Measurements from ENCODE around the gene TLK1.
"Not testable (repeated sequence)": the region's sequence is repeated elsewhere in the genome, so short reads cannot be mapped to it uniquely, and the experiment has no call there.

The TLK1 gene

DNA sequence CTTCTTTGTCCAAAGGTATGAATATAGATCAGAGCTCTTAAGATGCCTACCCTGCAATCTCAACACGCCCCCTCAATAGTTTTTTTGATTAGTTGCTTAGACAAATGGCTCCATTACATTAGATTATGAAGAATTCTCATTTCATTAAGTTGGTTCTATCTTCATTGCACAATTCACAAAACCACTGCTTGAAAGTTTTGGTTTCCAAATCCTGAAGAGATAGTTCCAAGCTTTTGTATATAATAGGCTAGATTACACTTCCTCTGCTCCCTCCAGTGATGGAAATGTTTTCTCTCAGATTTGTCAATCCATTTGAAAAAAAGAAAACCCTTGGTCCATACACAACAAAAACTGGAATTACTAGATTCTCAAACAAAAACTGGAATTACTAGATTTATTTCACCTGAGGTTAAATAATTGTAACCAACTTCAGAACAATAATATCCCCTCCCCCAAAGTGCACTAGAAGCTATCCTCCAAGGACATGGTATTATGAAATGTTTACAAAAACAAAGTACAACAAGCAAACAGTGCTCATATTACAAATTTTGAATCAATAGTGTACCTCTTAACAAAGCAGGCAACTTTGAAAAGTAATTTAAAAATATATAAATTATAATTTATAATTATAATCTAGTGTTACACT lies 6.8 kb upstream of the TLK1 start:
- no peak for DNase-seq

DNA sequence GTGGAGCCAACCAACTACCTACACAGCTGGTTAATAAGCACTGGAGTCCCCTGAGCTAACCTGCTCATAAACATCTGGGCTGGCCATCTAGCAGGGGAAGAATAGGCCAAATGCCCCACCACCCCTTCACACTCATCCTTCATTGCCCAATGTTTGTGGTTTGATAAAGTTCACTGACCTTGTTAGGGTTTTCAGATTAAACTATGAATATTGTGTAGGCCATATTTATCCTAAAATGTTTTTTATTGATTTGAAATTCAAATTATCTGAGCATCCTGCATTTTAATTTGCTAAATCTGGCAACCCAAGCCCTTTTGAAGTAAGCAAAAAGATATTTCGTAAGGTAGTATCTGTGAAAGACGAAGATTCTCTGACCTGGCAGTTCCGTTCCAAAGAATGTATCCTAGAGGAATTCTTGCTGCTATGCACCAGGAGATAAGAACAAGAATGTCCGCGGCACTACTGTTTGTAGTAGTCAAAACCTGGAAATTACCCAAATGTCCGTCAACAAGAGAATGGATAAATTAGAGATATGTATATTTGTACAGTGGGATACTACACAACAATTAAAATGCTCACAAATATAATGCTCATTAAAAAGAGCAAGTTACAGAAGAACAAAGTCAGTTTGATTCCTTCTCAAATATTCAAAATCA lies 5.8 kb upstream of the TLK1 start:
- no peak for DNase-seq

DNA sequence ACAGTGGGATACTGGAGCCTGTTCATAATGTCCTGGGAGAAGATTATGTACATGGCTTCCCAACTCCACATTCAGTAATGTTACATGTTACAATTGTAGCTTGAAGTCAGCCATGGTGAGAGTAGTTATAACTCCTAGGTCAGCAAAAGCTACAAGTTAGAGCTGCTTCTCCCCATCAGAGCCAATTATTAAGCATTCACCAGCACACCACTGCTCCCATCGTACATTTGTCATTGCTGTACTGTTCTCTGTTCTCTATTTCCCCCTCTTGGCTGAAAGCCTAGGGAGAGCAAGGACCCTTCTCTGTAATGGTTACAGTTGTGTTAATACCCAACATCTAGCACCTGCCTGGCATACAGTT lies 5.3 kb upstream of the TLK1 start:
- no peak for DNase-seq

DNA sequence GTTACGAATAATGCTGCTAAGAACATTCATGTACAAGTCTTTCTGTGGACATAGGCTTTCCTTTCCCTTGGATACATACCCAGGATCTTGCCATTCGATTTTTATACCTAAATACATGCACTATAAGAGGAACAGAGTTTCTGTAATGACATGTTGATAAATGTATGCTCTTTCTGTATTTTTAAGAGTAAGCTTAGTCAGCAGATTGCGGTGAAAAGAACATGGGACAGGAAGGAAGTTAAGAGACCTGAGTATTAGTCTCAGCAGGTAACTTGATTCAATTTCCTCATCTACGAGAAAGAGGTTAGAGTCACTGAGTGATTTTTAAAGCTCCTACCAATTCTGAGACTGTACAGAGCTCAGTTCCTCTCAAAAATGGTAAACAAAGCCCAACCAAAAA lies 2.6 kb upstream of the TLK1 start:
- DNase-seq, result no peak

DNA sequence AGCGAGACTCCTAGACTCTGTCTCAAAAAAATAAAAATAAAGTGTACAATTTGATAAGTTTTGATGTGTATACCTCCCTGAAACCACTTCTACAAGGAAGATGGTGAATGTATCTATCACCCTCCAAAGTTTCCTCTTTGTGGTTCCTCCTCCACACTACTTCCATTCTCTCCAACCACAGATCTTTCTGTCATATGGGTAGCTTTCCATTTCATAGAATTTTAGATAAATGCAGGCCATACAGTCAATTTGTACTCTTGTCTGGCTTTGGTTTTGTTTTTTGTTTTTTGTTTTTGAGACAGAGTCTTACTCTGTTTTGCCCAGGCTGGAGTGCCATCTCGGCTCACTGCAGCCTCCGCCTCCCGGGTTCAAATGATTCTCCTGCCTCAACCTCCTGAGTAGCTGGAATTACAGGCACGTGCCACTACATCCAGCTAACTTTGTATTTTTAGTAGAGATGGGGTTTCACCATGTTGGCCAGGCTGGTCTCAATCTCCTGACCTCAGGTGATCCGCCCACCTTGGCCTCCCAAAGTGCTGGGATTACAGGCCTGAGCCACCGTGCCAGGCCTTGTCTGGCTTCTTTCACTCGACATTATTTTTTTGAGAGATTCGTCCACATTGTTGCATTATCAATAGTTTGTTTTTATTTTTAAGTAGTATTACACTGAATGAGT lies 2.0 kb upstream of the TLK1 start:
- not testable (repeated sequence) for DNase-seq

DNA sequence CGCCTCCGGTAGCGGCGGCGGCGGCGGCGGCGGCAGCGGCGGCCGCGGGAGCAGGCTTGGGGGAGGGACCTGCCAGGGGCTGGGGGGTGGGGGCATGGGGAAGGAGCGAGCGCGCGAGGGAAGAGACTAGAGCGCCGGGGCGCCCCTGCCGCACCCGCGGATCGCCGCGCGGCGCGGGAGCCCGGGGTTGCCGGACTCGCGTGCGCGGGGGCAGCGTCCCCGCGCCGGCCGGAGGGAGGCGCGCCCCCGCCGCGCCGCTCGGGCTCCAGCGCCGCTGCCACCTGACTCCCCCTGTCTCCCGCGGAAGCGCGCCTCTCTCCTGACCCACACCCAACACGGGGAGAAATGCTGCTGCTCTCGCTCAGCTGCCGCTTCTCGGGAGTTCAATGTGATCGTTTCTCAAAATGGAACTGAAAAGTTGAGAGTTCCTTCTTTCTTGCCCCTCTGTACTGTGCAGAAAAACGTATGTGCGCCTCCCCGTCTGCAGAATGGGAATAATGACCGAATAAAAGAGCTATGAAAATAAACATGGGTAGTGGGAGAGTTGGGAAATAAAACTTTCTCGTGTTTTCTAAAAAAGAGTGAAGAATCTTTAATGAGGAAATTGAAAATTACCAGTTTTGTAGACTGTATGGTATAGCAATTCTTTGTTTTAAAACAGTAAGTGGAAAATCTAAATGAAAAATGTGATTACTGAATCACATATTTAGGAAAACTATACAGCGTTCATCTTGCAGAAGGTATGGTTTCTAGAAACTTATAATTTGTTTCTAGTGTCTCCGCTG lies 455 bp upstream of the TLK1 start:
- peak; percentile 32 for DNase-seq

DNA sequence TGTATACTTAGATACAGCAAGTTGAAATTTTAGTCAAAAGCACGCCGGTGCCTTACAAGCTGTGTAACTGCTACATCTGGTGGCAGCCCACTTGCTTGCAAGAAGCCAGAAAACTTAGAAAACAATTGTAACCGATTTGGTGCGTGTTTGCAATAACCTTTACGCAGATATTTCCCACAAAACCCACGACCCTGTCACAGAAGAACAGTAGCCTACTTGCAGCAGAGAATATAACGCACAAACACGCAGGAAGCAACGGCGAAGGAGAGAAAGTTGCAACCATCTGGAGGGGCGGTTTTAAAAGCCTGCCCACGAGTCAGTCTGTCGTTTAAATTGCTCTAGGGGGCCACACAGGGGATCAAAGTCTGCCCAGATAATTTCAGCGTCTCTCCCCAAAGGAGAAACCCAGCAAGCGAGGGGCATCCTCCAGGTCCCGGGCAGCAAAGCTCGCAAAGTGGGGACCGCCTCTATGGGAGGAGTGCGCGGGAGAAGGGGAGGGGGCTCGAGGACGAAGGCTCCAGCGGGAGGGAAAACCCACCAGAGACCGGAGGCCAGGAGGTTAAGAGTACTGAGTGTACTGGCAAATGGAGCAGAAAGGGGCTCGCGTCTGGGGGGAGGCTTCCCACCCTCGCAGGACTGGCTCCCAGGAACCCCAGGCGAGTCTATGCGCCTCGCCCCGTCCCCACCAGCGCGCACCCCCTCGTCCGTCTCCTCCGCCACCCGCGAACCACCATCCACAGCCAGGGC lies 1.1 kb downstream of the TLK1 start:
- peak; percentile 24 for DNase-seq

DNA sequence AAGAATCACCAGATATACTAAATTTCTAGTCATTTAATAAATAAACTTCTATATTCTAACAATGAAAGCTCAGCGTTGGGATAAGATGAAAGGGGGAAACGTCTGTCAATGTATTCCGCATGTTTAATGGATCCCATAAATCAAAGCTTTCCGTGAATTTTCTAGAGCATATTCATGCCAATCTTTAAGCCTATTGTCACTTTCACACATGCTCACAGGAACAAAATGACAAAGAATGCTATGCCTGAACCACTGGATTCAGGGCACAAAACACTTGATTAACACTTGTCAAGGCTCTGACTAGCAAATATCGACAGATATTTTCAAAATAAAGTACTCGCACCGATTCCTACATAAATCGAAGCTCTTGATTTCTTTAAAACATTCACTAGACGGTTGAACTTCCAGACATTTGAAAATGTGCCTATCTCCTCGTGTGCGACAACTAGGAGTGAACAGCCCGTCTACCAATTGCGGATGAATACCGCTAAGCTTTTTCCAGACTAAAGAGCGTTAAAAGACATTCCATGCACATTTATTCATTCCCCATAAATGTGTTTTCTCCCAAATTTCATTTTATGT lies 1.8 kb downstream of the TLK1 start:
- peak; percentile 24 for DNase-seq

DNA sequence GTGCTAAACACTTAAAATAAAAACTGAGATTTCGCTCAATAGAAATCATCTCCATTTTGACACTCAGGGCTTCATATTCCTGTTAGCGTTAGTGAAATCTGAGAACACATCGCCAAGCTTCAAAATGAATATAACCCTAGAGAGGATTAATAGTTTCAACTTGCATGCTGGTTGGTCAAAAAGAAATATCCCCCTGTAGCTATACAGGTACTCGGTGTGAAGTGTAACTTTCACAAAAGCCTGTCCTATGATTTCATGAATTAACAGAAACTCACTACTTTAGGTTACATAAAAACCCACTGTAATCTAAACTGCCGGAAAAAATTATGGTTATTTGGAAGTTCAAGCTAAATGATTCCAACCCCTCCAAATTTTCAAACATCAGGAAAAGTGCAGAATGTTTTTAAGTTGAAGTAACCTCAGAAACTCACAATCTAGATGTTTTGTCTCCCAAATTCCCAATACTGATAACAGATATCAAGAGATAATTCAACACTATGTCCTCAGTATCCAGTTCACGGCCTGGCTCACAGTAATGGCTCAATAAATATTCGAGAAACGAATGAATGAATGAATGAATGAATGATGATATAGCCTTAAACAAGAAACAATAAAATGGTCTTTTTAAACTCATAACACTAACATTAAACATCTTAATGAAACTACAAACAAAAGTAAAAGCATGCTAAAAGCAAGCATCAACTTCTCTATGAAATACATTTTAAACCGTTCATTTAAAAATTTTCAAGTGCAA lies 2.5 kb downstream of the TLK1 start:
- no peak for DNase-seq

DNA sequence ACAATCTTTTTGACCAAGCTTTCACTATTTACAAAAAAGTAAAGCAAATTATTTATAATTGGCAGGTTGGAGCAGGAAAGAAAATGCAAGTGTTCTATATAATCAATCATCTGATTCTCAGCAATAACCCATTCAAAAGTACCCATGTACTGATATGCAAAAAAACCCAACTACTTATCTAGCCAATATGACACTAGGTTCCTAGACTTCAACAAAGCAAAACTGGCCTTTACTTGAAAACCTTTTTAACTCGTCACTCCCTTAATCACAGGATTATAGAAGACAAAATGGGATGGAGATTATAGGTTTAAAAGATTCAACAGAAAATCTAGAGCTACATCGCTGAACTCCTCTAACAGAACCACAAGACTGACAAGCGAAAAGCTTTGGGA lies 3.6 kb downstream of the TLK1 start:
- no peak for DNase-seq

DNA sequence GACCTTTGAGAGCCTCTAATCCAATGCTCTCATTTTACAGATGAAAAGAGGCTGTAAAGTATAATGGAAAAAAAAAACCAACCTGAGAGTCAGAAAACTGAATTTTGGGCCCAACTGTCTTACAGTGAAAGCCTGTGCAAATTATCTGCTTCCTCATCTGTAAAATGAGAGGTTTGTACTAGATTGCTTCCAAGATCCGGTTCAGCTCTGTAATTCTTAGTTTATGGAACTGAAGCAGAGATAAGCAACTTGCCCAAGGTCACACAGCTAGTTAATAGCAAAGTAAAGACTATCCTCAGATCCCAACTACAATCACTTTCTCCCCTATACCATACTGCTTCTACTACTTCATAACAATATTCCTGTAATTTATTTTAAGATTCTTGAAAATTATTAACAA lies 6.3 kb downstream of the TLK1 start:
- DNase-seq, result no peak

DNA sequence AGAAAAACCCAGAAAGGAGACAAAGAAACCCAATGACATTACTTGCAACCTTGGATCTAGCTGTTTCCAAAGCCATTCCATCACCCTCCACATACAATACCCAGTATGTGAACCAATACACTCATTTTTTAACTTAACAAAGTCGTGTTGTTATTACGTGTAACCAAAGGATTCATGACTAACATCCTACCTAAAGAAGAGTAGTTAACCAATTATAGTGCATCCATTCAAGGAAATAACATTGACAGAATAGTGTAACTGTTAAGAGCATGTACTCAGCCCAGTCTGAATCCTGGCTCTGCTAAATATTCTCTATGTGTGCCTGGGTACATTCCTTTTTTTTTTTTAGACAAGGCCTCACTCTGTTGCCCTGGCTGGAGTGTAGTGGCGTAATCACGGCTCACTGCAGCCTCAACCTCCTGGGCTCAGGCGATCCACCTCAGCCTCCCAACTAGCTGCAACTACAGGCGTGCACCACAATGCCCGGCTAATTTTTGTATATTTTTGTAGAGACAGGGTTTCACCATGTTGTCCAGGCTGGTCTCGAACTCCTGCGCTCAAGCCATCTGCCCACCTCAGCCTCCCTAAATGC lies 9.9 kb downstream of the TLK1 start:
- DNase-seq, result no peak

DNA sequence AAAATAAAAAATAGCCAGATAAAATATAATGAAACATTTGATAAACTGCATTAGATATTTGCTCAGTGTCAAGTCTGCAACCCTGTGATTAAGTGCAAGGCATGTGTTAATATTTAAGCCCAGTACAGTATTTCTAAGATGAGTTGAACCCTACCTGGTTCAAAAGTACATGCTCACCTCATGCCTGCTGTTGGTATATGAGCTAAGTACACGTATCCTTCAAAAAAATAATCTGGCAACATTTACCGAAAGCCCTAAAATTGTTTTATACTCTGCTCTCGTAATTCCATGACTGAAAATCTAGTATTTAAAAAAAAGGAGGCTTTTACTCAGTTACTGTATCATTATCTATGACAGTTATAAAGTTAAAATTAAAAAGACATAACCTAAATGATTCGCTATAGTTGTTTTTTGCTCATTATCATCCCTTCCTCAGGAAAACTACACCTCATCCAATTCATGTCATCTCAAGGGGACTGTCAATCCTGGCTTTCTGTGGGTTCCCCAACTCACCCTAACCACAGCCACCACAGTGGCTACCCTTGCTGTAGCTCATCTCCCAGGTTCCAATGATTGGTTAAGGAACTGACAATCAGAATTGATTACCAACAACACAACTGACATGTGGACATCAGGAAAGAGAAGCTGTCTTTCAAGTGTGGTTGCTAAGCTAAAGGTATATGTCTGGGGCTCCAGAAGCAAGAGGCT lies 10.6 kb downstream of the TLK1 start:
- DNase-seq, result no peak

DNA sequence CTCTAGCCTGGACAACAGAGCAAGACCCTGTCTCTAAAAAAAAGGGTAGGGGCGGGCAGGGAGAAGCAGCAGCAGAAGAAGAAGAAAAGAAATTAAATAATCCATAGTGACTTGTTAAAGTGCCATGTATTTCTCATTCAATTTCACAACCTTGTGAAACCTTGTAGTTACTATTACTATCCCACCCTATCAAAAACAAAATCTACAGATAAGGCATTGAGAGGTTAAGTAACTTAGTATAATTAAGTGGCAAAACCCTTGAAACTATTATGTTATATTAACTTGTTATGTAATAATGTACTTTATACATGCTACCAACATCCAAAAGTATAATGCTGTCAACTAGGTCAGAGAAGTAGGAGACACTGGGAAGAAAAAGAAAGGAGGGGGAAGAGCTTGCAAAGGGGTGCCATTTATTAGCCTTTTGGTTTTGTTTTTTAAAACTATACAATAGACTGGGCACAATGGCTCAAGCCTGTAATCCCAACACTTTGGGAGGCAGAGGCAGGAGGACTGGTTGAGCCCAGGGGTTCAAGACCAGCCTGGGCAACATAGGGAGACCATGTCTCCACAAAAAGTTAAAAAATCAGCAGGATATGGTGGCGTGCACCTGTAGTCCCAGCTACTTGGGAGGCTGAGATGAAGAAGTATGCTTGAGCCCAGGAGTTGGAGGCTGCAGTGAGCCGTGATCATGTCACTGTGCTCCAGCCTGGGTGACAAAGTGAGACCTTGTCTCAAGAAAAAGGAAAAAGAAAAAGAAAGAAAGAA lies 11.3 kb downstream of the TLK1 start:
- DNase-seq, result no peak

DNA sequence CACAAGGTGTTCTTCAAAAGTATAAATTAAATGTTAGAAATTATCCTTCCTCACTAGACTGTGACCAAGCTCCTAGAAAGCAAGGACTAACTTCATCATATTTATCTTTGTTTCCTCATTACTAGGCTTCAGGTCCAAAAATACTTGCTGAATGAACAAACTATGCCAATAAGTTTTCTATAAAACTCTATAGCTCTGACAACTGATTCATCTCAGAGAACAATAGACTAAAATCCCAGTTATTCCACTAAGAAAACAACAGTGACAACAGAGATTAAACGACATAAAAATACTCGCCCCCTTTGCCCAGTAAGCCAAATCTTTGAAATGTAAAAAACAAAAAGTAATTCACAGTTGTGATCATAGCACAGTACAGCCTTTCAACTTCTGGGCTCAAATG lies 13.6 kb downstream of the TLK1 start:
- no peak for DNase-seq

DNA sequence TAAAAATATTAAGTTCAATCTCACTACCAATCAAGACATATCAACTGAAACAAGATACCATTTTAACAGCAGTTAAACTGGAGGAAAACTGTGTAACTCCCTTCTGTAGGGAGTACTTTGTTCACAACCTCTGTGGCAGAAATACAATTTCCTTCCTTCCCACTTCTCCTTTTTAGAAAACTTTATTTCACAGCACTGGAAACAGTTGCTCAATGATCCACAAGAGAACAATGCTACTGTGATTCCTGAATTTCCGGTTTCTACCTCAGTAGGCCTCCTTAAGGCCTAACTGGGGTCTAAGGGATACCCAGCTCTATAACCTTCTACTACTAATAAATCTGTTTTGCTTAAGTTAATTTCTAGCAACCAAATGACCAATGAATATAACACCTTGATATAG lies 14.1 kb downstream of the TLK1 start:
- no peak for DNase-seq

DNA sequence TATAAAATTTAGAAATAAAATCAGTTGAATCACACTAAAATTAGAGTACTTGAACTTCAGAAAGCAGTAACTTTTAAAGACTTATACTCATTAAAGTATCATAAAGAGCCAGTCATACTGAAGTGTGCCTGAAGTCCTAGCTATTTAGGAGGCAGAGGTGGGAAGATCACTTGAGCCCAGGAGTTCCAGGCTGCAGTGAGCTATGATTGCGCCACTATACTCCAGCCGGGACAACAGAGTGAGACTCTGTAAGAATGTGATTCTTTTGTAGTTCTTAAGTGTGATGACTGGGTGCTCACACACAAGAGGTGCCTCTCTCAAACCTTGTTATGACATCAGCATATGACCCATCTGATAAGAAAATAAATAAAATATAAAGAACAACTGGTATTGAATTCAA lies 14.6 kb downstream of the TLK1 start:
- no peak for DNase-seq

DNA sequence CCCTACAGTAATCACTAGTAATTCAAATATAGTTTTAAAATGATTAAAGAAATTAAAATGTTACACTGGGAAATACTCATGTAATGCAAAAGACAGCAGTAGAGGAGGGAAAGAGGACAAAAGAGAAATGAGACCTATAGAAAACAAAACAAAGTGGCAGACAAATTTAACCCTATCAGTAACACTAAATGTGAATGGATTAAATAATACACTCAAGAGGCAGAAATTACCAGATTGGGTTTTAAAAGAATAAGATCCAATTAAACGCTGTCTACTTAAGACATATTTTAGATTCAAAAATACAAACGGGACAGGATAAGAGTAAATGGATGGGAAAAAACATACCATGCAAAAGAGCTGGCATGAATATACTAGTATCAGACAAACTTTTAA lies 17.0 kb downstream of the TLK1 start:
- no peak for DNase-seq

DNA sequence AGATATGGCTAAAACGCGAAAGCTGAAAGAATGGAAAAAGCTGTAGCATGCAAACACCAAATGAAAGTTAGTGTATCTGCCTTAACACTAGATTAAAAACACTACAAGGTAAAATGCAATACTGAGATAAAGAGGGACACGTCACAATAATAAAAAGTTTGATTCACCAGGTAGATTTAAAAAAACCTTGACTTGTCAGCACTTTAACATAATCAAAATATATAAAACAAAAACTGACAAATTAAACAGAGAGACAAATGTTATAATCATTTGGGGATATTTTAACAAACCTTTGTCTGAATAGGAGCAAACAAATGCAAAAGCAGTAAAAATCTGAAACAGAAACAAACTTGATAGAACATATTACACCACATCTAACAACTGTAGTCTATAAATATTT lies 18.3 kb downstream of the TLK1 start:
- no peak for DNase-seq

DNA sequence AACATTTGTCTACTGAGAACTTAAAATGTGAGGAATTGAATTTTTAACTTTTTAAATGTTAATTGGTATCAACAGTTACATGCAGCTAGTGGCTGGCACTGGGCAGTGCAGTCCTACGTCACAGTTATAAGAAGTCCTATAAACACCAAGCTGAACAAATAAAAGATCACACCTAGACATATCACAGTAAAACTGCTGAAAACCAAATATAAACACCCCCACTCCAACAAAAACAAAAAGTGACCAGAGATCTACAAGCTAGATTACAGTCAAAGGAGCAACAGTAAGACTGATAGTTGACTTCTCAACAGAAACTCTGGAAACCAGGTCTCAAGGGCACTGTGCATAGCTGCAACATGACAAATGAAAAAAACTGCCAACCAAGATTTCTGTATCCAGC lies 19.4 kb downstream of the TLK1 start:
- no peak for DNase-seq
